OCI-LY3 (cell line): ENCODE data around the gene HSPA12B.

Experiments
- EZH2phosphoT487 ChIP-seq: fragments of 200-600 bp; shearing (Covaris generic); IDR thresholded peaks from 2 replicates; pipeline ENCODE4 v1.6.1; 2018; ENCODE audit warnings: antibody characterized with exemption, mixed run types, low read depth
- TF ChIP-seq, protein P1 (sequence below): fragments of 200-600, 300-600 bp; sonication (generic); IDR thresholded peaks from 2 replicates; pipeline ENCODE4 v1.5.1; 2014; ENCODE audit warnings: antibody characterized with exemption, low read length, low read depth

GRCh38 chr20:3743251-3743650 is 10.8 kb downstream of the HSPA12B start:
- TF ChIP-seq, protein P1, sequence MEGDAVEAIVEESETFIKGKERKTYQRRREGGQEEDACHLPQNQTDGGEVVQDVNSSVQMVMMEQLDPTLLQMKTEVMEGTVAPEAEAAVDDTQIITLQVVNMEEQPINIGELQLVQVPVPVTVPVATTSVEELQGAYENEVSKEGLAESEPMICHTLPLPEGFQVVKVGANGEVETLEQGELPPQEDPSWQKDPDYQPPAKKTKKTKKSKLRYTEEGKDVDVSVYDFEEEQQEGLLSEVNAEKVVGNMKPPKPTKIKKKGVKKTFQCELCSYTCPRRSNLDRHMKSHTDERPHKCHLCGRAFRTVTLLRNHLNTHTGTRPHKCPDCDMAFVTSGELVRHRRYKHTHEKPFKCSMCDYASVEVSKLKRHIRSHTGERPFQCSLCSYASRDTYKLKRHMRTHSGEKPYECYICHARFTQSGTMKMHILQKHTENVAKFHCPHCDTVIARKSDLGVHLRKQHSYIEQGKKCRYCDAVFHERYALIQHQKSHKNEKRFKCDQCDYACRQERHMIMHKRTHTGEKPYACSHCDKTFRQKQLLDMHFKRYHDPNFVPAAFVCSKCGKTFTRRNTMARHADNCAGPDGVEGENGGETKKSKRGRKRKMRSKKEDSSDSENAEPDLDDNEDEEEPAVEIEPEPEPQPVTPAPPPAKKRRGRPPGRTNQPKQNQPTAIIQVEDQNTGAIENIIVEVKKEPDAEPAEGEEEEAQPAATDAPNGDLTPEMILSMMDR: no peak
- TF ChIP-seq EZH2phosphoT487: no peak
